ENCODE data around the gene AKR1B1.

AKR1B1 gene

GRCh38 chr7:134403062-134403461 is 55.8 kb downstream of the AKR1B1 start:
- no peak for TF ChIP-seq POLR2A (IDR thresholded peaks at IDR 0.05; ENCODE audit: low read length)
- no peak for TF ChIP-seq GATA1 (IDR thresholded peaks at IDR 0.05; ENCODE audit: low read depth, low read length)
- DNase-seq = no peak

DNA sequence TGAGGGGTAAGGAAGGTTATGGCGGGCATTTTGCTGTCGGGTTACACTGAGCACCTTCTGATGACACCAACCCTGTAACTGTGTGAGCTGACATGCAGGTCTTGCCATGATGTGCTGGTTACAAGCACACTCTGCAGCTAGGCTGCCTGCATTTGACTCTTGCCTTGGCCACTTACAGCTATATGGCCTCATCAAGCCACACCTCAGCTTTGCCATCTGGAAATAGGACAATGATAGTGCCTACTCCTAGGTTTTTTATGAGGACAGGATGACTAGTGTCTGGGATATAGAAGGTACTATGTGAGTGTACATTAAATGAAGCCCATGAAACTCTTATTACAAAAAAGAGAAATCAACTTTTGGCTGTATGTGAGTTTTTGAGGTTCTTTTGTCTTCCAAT is 58.0 kb downstream of the AKR1B1 start:
- no peak for TF ChIP-seq GATA1 (IDR thresholded peaks at IDR 0.05; ENCODE audit: low read depth, low read length)
- no peak for TF ChIP-seq POLR2A (IDR thresholded peaks at IDR 0.05; ENCODE audit: low read length)

GRCh38 chr7:134396031-134396430 is 62.9 kb downstream of the AKR1B1 start:
- no peak for TF ChIP-seq GATA1 (IDR thresholded peaks at IDR 0.05; ENCODE audit: low read depth, low read length)
- no peak for TF ChIP-seq POLR2A (IDR thresholded peaks at IDR 0.05; ENCODE audit: low read length)
- no peak for DNase-seq

More for the DNA sequence above, 58.0 kb downstream of the AKR1B1 start:
- no peak for DNase-seq

GRCh38 chr7:134395604-134396003 is 63.3 kb downstream of the AKR1B1 start:
- TF ChIP-seq POLR2A (IDR thresholded peaks at IDR 0.05; ENCODE audit: low read length) (no peak), GATA1 (IDR thresholded peaks at IDR 0.05; ENCODE audit: low read depth, low read length) (no peak)
- no peak for DNase-seq

DNA sequence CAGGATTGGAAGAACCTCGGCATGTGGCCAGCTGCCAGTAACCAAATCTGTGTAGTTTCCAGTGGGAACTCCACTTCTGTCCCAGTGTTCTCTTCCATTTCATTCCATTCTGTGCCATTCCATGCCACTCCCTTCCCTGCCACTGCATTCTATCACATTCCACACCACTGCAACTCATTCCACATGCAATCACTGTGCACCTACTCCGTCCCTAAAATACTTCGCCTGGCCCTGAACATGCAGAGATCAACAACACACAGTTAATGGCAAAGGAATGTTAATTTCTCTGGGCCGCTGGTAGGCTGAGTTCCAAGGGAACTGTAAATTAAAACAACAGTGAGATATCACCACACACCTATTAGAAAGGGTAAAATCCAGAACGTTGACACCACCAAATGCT is 64.8 kb downstream of the AKR1B1 start:
- DNase-seq = no peak

More for the DNA sequence above, 64.8 kb downstream of the AKR1B1 start:
- TF ChIP-seq GATA1 (IDR thresholded peaks at IDR 0.05; ENCODE audit: low read depth, low read length) = no peak
- TF ChIP-seq POLR2A (IDR thresholded peaks at IDR 0.05; ENCODE audit: low read length) = no peak

Measured in erythroblast (primary cell).